GM12873 (cell line): Measurements from ENCODE around the gene AMIGO3.

Experiments used
- CTCF ChIP-seq: IDR thresholded peaks from 2 replicates; pipeline ENCODE4 v1.5.1; 2012; ENCODE audit warnings: low read depth, mild to moderate bottlenecking, moderate library complexity, low read length, control low read depth; ENCODE audit not compliant: insufficient read depth; ENCODE audit errors: missing control alignments

The AMIGO3 gene

GRCh38 chr3:49733551-49733950, 14.1 kb upstream of the AMIGO3 start:
- TF ChIP-seq CTCF, result no peak

- no peak for TF ChIP-seq CTCF
Observed at GRCh38 chr3:49732597-49732996, 13.1 kb upstream of the AMIGO3 start.

GRCh38 chr3:49729966-49730609, 10.6 kb upstream of the AMIGO3 start:
- TF ChIP-seq CTCF, result no peak

GRCh38 chr3:49727924-49728361, 8.5 kb upstream of the AMIGO3 start:
- TF ChIP-seq CTCF, result no peak

DNA sequence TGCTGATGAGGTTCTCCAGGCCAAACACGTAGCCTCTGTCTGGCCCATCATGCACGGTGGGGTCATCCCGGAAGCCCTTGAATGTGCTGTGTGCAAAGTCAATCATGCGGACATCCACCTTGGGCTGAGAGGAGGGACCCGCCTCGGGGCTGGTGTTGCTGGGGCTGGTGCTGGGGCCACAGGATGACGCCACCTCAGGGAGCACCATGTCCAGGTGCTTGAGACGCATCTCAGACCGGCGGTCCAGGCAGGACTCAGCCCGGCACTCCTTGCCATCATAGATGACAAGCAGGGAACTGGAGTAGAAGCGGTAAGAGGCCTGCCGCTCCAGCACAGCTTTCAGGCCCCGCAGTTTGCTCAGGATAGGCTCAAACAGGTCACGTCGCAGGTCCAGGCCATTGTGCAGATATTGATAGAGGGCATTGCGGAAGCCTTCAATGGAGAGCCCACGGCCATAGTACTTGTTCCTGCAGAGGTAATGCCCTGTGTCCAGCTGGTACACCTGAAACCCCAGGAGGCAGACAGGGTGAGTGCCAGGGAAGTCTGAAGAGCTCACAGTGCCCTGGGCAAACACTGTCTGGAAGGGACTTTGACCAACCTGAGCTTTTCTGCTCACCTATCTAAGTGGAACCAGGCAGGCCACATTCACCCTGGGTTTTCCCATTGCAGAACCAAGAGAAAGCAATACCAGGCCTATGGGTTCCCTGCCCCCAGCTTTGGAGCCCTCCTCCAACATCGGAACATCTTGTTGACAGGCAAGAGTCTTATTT, 7.9 kb upstream of the AMIGO3 start:
- no peak for TF ChIP-seq CTCF

DNA sequence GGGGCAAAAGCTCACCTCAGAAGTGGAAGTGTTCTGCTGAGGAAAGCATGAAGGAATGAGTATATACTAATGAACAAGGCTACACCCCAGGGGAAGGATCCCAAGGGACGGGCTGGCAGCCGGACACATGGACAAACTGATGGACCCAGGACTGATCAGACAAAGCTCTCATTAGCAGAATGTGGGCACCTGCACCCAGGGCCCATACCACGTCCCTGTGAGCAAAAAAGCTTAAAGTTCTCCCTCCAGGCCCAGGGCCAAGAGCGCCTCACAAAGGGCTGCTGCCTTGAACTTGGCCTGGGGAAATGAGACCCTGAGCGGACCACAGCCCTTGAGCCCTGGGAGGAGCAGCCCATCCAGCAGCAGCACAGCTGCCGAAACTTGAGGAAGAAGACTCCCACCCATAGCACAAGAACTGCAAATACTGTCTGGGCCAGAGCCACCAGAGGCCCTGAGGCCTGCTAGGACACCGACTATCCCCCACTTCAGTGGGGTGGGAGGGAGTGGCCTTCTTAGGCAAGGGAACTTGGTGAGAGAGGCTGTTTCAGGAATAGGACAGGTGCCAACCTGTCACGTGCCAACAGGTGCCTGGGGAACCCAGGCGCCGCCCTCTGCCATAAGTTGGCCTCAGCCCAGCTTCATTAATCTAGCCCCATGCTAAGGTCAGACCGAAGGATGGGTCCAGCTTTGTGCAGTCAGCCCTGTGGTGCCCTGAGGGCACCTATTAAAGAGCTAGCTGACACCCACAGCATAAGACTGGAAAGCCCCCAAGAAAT, 6.6 kb upstream of the AMIGO3 start:
- no peak for TF ChIP-seq CTCF

- no peak for TF ChIP-seq CTCF
Observed at GRCh38 chr3:49724586-49724985, 5.1 kb upstream of the AMIGO3 start.
